Measurements from ENCODE around the gene TNNT3.

DNA sequence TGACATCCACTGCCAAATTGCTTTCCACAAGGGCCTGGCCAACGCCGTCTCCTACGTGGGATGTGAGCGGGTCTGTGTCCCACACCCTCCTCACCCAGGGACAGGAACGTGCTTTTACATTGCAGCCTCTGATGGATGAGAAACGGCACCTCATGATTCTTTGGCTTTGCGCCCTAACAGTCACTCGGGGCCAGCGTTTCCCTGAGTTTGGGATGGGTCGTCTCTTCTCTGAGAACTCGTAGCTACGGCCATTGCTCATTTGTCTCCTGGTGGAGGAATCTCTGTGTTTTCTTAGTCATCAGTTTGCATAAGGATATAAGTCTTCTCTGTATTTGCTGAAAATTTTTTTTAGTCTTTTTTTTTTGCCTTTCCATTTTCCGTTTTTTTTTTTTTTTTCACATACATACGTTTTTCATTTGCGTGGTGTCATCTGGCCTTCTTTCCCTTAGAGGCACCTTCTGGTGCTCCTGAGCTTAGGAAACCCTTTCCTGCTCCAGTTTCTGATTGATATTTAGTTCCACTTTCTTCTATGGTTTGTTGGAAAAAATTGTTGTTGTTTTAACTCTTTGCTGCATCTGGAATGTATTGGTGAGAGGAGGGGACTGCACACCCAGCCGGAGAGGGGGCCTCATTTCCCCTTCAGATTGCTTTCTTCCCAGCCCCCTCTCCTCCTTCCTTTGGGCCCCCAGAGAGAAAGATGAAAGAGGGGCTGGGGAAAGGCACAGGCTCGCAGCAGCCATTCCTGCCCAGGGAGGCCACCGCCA is 12.0 kb downstream of the TNNT3 start:
- TF ChIP-seq, protein P1, sequence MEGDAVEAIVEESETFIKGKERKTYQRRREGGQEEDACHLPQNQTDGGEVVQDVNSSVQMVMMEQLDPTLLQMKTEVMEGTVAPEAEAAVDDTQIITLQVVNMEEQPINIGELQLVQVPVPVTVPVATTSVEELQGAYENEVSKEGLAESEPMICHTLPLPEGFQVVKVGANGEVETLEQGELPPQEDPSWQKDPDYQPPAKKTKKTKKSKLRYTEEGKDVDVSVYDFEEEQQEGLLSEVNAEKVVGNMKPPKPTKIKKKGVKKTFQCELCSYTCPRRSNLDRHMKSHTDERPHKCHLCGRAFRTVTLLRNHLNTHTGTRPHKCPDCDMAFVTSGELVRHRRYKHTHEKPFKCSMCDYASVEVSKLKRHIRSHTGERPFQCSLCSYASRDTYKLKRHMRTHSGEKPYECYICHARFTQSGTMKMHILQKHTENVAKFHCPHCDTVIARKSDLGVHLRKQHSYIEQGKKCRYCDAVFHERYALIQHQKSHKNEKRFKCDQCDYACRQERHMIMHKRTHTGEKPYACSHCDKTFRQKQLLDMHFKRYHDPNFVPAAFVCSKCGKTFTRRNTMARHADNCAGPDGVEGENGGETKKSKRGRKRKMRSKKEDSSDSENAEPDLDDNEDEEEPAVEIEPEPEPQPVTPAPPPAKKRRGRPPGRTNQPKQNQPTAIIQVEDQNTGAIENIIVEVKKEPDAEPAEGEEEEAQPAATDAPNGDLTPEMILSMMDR (conservative IDR thresholded peaks at IDR 0.05; ENCODE audit: low read depth, low read length), result no peak
- no peak for TF ChIP-seq EZH2phosphoT487 (IDR thresholded peaks at IDR 0.05; ENCODE audit: borderline replicate concordance, low read length)
